Measurements from ENCODE around the gene SYNRG.
A peak's percentile ranks its signal among the peaks of the same experiment; 100 is the strongest.

SYNRG gene

GRCh38 chr17:37643869-37644268 is 34.7 kb upstream of the SYNRG start:
- no peak for TF ChIP-seq PRDM4 (tag by site-specific recombination; IDR thresholded peaks at IDR 0.05)
- 0 out of 2 replicates have a peak, but pooled peaks have one; percentile 12 for TF ChIP-seq WT1 (tag by site-specific recombination; IDR thresholded peaks at IDR 0.05)
- no peak for TF ChIP-seq ZNF335 (tag by site-specific recombination; conservative IDR thresholded peaks at IDR 0.05)
- TF ChIP-seq ZBTB48 (tag by site-specific recombination; IDR thresholded peaks at IDR 0.05): no peak
- no peak for TF ChIP-seq ZNF184 (tag by site-specific recombination; IDR thresholded peaks at IDR 0.05)
- no peak for TF ChIP-seq ZNF621 (tag by site-specific recombination; IDR thresholded peaks at IDR 0.05)
- TF ChIP-seq MZF1 (tag by site-specific recombination; IDR thresholded peaks at IDR 0.05; ENCODE audit: borderline replicate concordance): 0 out of 2 replicates have a peak, but pooled peaks have one; percentile 17
- peaks cover 27 to 30% of the 10 kb centered on the region in 2 experiments for H3K36me3 ChIP-seq (ENCODE audit: control insufficient read depth in 2 of 2, insufficient read depth in 1 of 2, low read length in 2 of 2)
- peak overlapping the region; percentile 75 for H3K4me3 ChIP-seq (ENCODE audit: low read depth, low read length)
- no peaks in the 10 kb centered on the region for H3K9me3 ChIP-seq (ENCODE audit: control insufficient read depth, insufficient read depth, low read depth, low read length)
- POLR2A ChIA-PET: interaction anchor here (0.6 to 2.2 kb wide), 3 partner anchors 35 to 171 kb away, joined by 4 to 11 read pairs (median 4); partner anchors contain the start of gene SYNRG
- H3K4me1 ChIP-seq (ENCODE audit: control insufficient read depth, insufficient read depth, low read length): peaks cover 4% of the 10 kb centered on the region; the same call in 1 of the 2 replicates
- no peak overlapping the region; the same call in 1 of the 2 replicates for H3K27ac ChIP-seq (ENCODE audit: extremely low read depth, low read depth, low read length)
- CTCF ChIA-PET: interaction anchor here (0.7 to 1.3 kb wide), 3 partner anchors 42 to 271 kb away, joined by 3 to 7 read pairs (median 4); no protein-coding TSS in a partner anchor

- POLR2A ChIA-PET: interaction anchor here (0.6 to 2.2 kb wide), 4 partner anchors 34 to 129 kb away, joined by 3 to 11 read pairs (median 4); partner anchors contain the start of gene SYNRG
- CTCF ChIA-PET: interaction anchor here (0.8 to 2.0 kb wide), 3 partner anchors 127 to 270 kb away, joined by 4 to 6 read pairs (median 4); no protein-coding TSS in a partner anchor
- Histone ChIP-seq H3K4me3 (ENCODE audit: low read depth, low read length) (peak within 1 kb of the TSS; percentile 75), H3K36me3 (ENCODE audit: control insufficient read depth in 2 of 2, insufficient read depth in 1 of 2, low read length in 2 of 2) (peaks cover 33 to 36% of the 10 kb centered on the region in 2 experiments), H3K27ac (ENCODE audit: extremely low read depth, low read depth, low read length) (peak within 1 kb of the TSS; percentile 71), H3K4me1 (ENCODE audit: control insufficient read depth, insufficient read depth, low read length) (peaks cover 4% of the 10 kb centered on the region; the same call in 1 of the 2 replicates), H3K9me3 (ENCODE audit: control insufficient read depth, insufficient read depth, low read depth, low read length) (no peaks in the 10 kb centered on the region)
- TF ChIP-seq HOXD13 (CRISPR knock-in tag; IDR thresholded peaks at IDR 0.05; ENCODE audit: borderline replicate concordance): no peak
- TF ChIP-seq ZNF658 (tag by site-specific recombination; IDR thresholded peaks at IDR 0.05): no peak
- TF ChIP-seq ZSCAN4 (tag by site-specific recombination; IDR thresholded peaks at IDR 0.05): no peak
- no peak for TF ChIP-seq ZNF132 (tag by site-specific recombination; IDR thresholded peaks at IDR 0.05; ENCODE audit: borderline replicate concordance)
- TF ChIP-seq ZNF148 (tag by site-specific recombination; IDR thresholded peaks at IDR 0.05; ENCODE audit: borderline replicate concordance): no peak
- TF ChIP-seq FEZF1 (tag by site-specific recombination; IDR thresholded peaks at IDR 0.05): no peak
- TF ChIP-seq ZIC2 (tag by site-specific recombination; IDR thresholded peaks at IDR 0.05): no peak
- peak; percentile 9 for TF ChIP-seq ZBTB26 (tag by site-specific recombination; optimal IDR thresholded peaks at IDR 0.05)
- no peak; the same call in 1 of the 2 replicates for TF ChIP-seq ZNF449 (tag by site-specific recombination; IDR thresholded peaks at IDR 0.05)
- TF ChIP-seq ZNF624 (tag by site-specific recombination; IDR thresholded peaks at IDR 0.05): no peak
- TF ChIP-seq ZNF580 (tag by site-specific recombination; IDR thresholded peaks at IDR 0.05): 0 out of 2 replicates have a peak, but pooled peaks have one; percentile 11
- peak; percentile 61; the same call in 1 of the 2 replicates for TF ChIP-seq ZBTB20 (tag by site-specific recombination; IDR thresholded peaks at IDR 0.05)
- no peak for TF ChIP-seq ZSCAN5A (tag by site-specific recombination; IDR thresholded peaks at IDR 0.05)
- no peak; the same call in 1 of the 2 replicates for TF ChIP-seq KLF16 (tag by site-specific recombination; IDR thresholded peaks at IDR 0.05)
Measured at GRCh38 chr17:37643118-37643766, 34.0 kb upstream of the SYNRG start, which contains the start of gene DDX52. DDX52 (minus strand) TSS chr17:37643446; CDS start chr17:37643420, 26 bp downstream.
